Suppressor macrophage (primary cell): ENCODE data around the gene RIPOR3.
"Not testable (repeated sequence)": the region's sequence is repeated elsewhere in the genome, so short reads cannot be mapped to it uniquely, and the experiment has no call there.

Experiments used
- DNase-seq, 4 experiments: peaks; one replicate each; pipeline ENCODE4 v3.0.0-alpha.2; 2020 to 2022

Gene RIPOR3

GRCh38 chr20:50723672-50724071 lies 32.3 kb upstream of the RIPOR3 start:
- no peak for DNase-seq

- DNase-seq: peak in 3 of 4 experiments; percentile 39 to 51 (median 45)
Measured at GRCh38 chr20:50722424-50723155, 31.2 kb upstream of the RIPOR3 start.

GRCh38 chr20:50721881-50722281 lies 30.5 kb upstream of the RIPOR3 start:
- no peak for DNase-seq

- no peak for DNase-seq
Measured at GRCh38 chr20:50720582-50720981, 29.2 kb upstream of the RIPOR3 start.

GRCh38 chr20:50720026-50720425 lies 28.7 kb upstream of the RIPOR3 start:
- no peak for DNase-seq

GRCh38 chr20:50719328-50719727 lies 28.0 kb upstream of the RIPOR3 start:
- no peak for DNase-seq

GRCh38 chr20:50717974-50718761 lies 26.8 kb upstream of the RIPOR3 start:
- no peak for DNase-seq

GRCh38 chr20:50717312-50717711 lies 26.0 kb upstream of the RIPOR3 start:
- DNase-seq: no peak

GRCh38 chr20:50716518-50716917 lies 25.2 kb upstream of the RIPOR3 start:
- no peak for DNase-seq

GRCh38 chr20:50715694-50716093 lies 24.4 kb upstream of the RIPOR3 start:
- DNase-seq: no peak

- DNase-seq: not testable (repeated sequence)
Measured at GRCh38 chr20:50714426-50714825, 23.1 kb upstream of the RIPOR3 start.

- DNase-seq: peak in 2 of 4 experiments; percentile 19 to 29
Measured at GRCh38 chr20:50713657-50714101, 22.3 kb upstream of the RIPOR3 start.

GRCh38 chr20:50712771-50713656 lies 21.7 kb upstream of the RIPOR3 start:
- no peak for DNase-seq

- DNase-seq: no peak
Measured at GRCh38 chr20:50711113-50711825, 19.9 kb upstream of the RIPOR3 start.

GRCh38 chr20:50710492-50711063 lies 19.2 kb upstream of the RIPOR3 start:
- DNase-seq: peak in 3 of 4 experiments; percentile 37 to 53 (median 41)

GRCh38 chr20:50709636-50709973 lies 18.3 kb upstream of the RIPOR3 start:
- no peak for DNase-seq

- no peak for DNase-seq
Measured at GRCh38 chr20:50708845-50709635, 17.7 kb upstream of the RIPOR3 start.

GRCh38 chr20:50704971-50705370 lies 13.6 kb upstream of the RIPOR3 start:
- no peak for DNase-seq

GRCh38 chr20:50704514-50704913 lies 13.2 kb upstream of the RIPOR3 start:
- no peak for DNase-seq

GRCh38 chr20:50703651-50704438 lies 12.5 kb upstream of the RIPOR3 start:
- DNase-seq: not testable (repeated sequence)
